Kidney epithelial cell (primary cell): ENCODE results near the gene RAB9A. TPM values are rescaled to one million over a fixed set of nuclear protein-coding genes. Genes with fewer than 3 reads are reported as not detected.

ENCODE experiments used
- DNase-seq: peaks from one replicate; pipeline ENCODE4 v3.0.0-alpha.2; 2010; ENCODE audit warnings: low read depth
- H3K27me3 ChIP-seq: 2 replicates; pipeline ENCODE4 v1.6.0; 2011; ENCODE audit warnings: low read length; ENCODE audit not compliant: control insufficient read depth, insufficient read depth
- H3K36me3 ChIP-seq: 2 replicates; pipeline ENCODE4 v1.5.1; 2011; ENCODE audit warnings: low read length; ENCODE audit not compliant: control insufficient read depth, insufficient read depth
- H3K4me3 ChIP-seq: 2 replicates; pipeline ENCODE4 v1.5.1; 2011; ENCODE audit warnings: low read depth, mild to moderate bottlenecking, control low read depth, low read length
- CTCF ChIP-seq: IDR thresholded peaks from 2 replicates; pipeline ENCODE4 v1.5.1; 2011; ENCODE audit warnings: mild to moderate bottlenecking, moderate library complexity, low read length, control low read depth, inconsistent platforms; ENCODE audit not compliant: insufficient read depth, poor library complexity, severe bottlenecking
- total RNA-seq: library from RNA; depleted of rRNA; stranded (reverse); fragments of >200 nt; gene quantifications from 2 replicates; pipeline ENCODE4 v1.2.3, GENCODE V29; 2015

The RAB9A gene
- total RNA-seq, 1 donor from 2014 or later, result 30.5 TPM

GRCh38 chrX:13734278-13735172 lies 45.6 kb downstream of the RAB9A start, which contains the start of the genes OFD1 and TRAPPC2:
TSS of gene OFD1 (plus strand) at chrX:13734748. CDS start at chrX:13735072, 324 bp downstream.
TSS of gene TRAPPC2 (minus strand) at chrX:13734620. CDS start at chrX:13719963, 14,657 bp downstream.
- Histone ChIP-seq H3K36me3 (no peaks in the 10 kb centered on the region), H3K27me3 (no peaks in the 10 kb centered on the region), H3K4me3 (peak within 1 kb of the TSS; percentile 91)
- peak; percentile 91 for DNase-seq
- TF ChIP-seq CTCF, result no peak

- no peak for TF ChIP-seq CTCF
- Histone ChIP-seq H3K27me3 (no peaks in the 10 kb centered on the region), H3K4me3 (no peak overlapping the region), H3K36me3 (no peaks in the 10 kb centered on the region)
- no peak for DNase-seq
These were observed 52.8 kb downstream of the RAB9A start for GRCh38 chrX:13741695-13742094.

GRCh38 chrX:13742397-13743176 lies 53.7 kb downstream of the RAB9A start:
- DNase-seq, result no peak
- no peak overlapping the region for H3K4me3 ChIP-seq
- TF ChIP-seq CTCF, result no peak
- H3K27me3 ChIP-seq, result no peaks in the 10 kb centered on the region
- H3K36me3 ChIP-seq, result no peaks in the 10 kb centered on the region

- Histone ChIP-seq H3K36me3 (peaks cover 1% of the 10 kb centered on the region), H3K27me3 (no peaks in the 10 kb centered on the region), H3K4me3 (no peak overlapping the region)
- TF ChIP-seq CTCF, result peak; percentile 60
- peak; percentile 21 for DNase-seq
These were observed 58.9 kb downstream of the RAB9A start for GRCh38 chrX:13747836-13748235.

- H3K27me3 ChIP-seq, result no peaks in the 10 kb centered on the region
- TF ChIP-seq CTCF, result no peak
- H3K36me3 ChIP-seq, result peaks cover 1% of the 10 kb centered on the region
- DNase-seq, result no peak
- H3K4me3 ChIP-seq, result no peak overlapping the region
These were observed 59.6 kb downstream of the RAB9A start for GRCh38 chrX:13748486-13748885.
